Activated naive CD8-positive, alpha-beta T cell (primary cell): Measurements from ENCODE around the gene EXTL1.
A peak's percentile ranks its signal among the peaks of the same experiment; 100 is the strongest.

Experiments used
- H3K27ac Mint-ChIP-seq: one replicate; pipeline ENCODE4 v1.8.0; 2021; ENCODE audit warnings: mixed read lengths
- H3K27me3 Mint-ChIP-seq: one replicate; pipeline ENCODE4 v1.8.0; 2021; ENCODE audit warnings: mixed read lengths
- H3K36me3 Mint-ChIP-seq: one replicate; pipeline ENCODE4 v1.8.0; 2021; ENCODE audit warnings: mixed read lengths
- H3K4me1 Mint-ChIP-seq: one replicate; pipeline ENCODE4 v1.8.0; 2021; ENCODE audit warnings: low read depth, mixed read lengths
- H3K4me3 Mint-ChIP-seq: one replicate; pipeline ENCODE4 v1.8.0; 2021; ENCODE audit warnings: mild to moderate bottlenecking, mixed read lengths
- H3K9me3 Mint-ChIP-seq: one replicate; pipeline ENCODE4 v1.8.0; 2021; ENCODE audit warnings: low read depth, mixed read lengths

Gene EXTL1

GRCh38 chr1:26028490-26028980, 7.0 kb downstream of the EXTL1 start:
- no peaks in the 10 kb centered on the region for H3K36me3 Mint-ChIP-seq
- H3K4me1 Mint-ChIP-seq, result no peaks in the 10 kb centered on the region
- H3K27me3 Mint-ChIP-seq, result no peaks in the 10 kb centered on the region
- no peak overlapping the region for H3K4me3 Mint-ChIP-seq
- no peaks in the 10 kb centered on the region for H3K9me3 Mint-ChIP-seq
- H3K27ac Mint-ChIP-seq, result no peak overlapping the region

- Mint-ChIP-seq H3K9me3 (no peaks in the 10 kb centered on the region), H3K4me3 (no peak overlapping the region), H3K4me1 (no peaks in the 10 kb centered on the region), H3K36me3 (no peaks in the 10 kb centered on the region), H3K27ac (no peak overlapping the region), H3K27me3 (no peaks in the 10 kb centered on the region)
Observed at GRCh38 chr1:26029054-26029863, 7.7 kb downstream of the EXTL1 start.

GRCh38 chr1:26029864-26030481, 8.4 kb downstream of the EXTL1 start:
- H3K9me3 Mint-ChIP-seq, result no peaks in the 10 kb centered on the region
- no peaks in the 10 kb centered on the region for H3K36me3 Mint-ChIP-seq
- H3K27ac Mint-ChIP-seq, result no peak overlapping the region
- no peaks in the 10 kb centered on the region for H3K27me3 Mint-ChIP-seq
- peaks cover 2% of the 10 kb centered on the region for H3K4me1 Mint-ChIP-seq
- H3K4me3 Mint-ChIP-seq, result no peak overlapping the region

GRCh38 chr1:26031196-26031595, 9.6 kb downstream of the EXTL1 start:
- H3K27ac Mint-ChIP-seq, result no peak overlapping the region
- H3K9me3 Mint-ChIP-seq, result no peaks in the 10 kb centered on the region
- peaks cover 7% of the 10 kb centered on the region for H3K4me1 Mint-ChIP-seq
- no peak overlapping the region for H3K4me3 Mint-ChIP-seq
- H3K36me3 Mint-ChIP-seq, result no peaks in the 10 kb centered on the region
- no peaks in the 10 kb centered on the region for H3K27me3 Mint-ChIP-seq

- H3K4me1 Mint-ChIP-seq, result peaks cover 7% of the 10 kb centered on the region
- H3K4me3 Mint-ChIP-seq, result no peak overlapping the region
- H3K36me3 Mint-ChIP-seq, result no peaks in the 10 kb centered on the region
- H3K27ac Mint-ChIP-seq, result no peak overlapping the region
- no peaks in the 10 kb centered on the region for H3K27me3 Mint-ChIP-seq
- H3K9me3 Mint-ChIP-seq, result no peaks in the 10 kb centered on the region
Observed at GRCh38 chr1:26031611-26032220, 10.1 kb downstream of the EXTL1 start.

GRCh38 chr1:26032656-26033357, 11.2 kb downstream of the EXTL1 start:
- Mint-ChIP-seq H3K4me1 (peaks cover 7% of the 10 kb centered on the region), H3K9me3 (no peaks in the 10 kb centered on the region), H3K36me3 (no peaks in the 10 kb centered on the region), H3K27me3 (no peaks in the 10 kb centered on the region), H3K4me3 (no peak overlapping the region), H3K27ac (no peak overlapping the region)

GRCh38 chr1:26034504-26035202, 13.1 kb downstream of the EXTL1 start:
- Mint-ChIP-seq H3K4me3 (peak overlapping the region; percentile 95), H3K36me3 (no peaks in the 10 kb centered on the region), H3K4me1 (peaks cover 7% of the 10 kb centered on the region), H3K27ac (no peak overlapping the region), H3K27me3 (no peaks in the 10 kb centered on the region), H3K9me3 (no peaks in the 10 kb centered on the region)

GRCh38 chr1:26035203-26035958, 13.8 kb downstream of the EXTL1 start:
- H3K4me1 Mint-ChIP-seq, result peaks cover 7% of the 10 kb centered on the region
- no peaks in the 10 kb centered on the region for H3K9me3 Mint-ChIP-seq
- no peaks in the 10 kb centered on the region for H3K36me3 Mint-ChIP-seq
- peaks cover 1% of the 10 kb centered on the region for H3K27me3 Mint-ChIP-seq
- peak overlapping the region; percentile 79 for H3K27ac Mint-ChIP-seq
- H3K4me3 Mint-ChIP-seq, result peak overlapping the region; percentile 95

- Mint-ChIP-seq H3K9me3 (no peaks in the 10 kb centered on the region), H3K27me3 (peaks cover 1% of the 10 kb centered on the region), H3K4me3 (peak overlapping the region; percentile 95), H3K4me1 (peaks cover 7% of the 10 kb centered on the region), H3K36me3 (no peaks in the 10 kb centered on the region), H3K27ac (peak overlapping the region; percentile 79)
Observed at GRCh38 chr1:26035959-26036755, 14.6 kb downstream of the EXTL1 start.

GRCh38 chr1:26036756-26037281, 15.2 kb downstream of the EXTL1 start:
- Mint-ChIP-seq H3K9me3 (no peaks in the 10 kb centered on the region), H3K4me3 (no peak overlapping the region), H3K4me1 (peaks cover 7% of the 10 kb centered on the region), H3K27me3 (peaks cover 1% of the 10 kb centered on the region), H3K27ac (no peak overlapping the region), H3K36me3 (no peaks in the 10 kb centered on the region)

- Mint-ChIP-seq H3K27ac (no peak overlapping the region), H3K36me3 (no peaks in the 10 kb centered on the region), H3K27me3 (peaks cover 1% of the 10 kb centered on the region), H3K4me3 (no peak overlapping the region), H3K4me1 (peaks cover 7% of the 10 kb centered on the region), H3K9me3 (no peaks in the 10 kb centered on the region)
Observed at GRCh38 chr1:26037904-26038303, 16.3 kb downstream of the EXTL1 start.

GRCh38 chr1:26038477-26038876, 16.9 kb downstream of the EXTL1 start:
- Mint-ChIP-seq H3K4me3 (no peak overlapping the region), H3K27ac (no peak overlapping the region), H3K9me3 (no peaks in the 10 kb centered on the region), H3K36me3 (no peaks in the 10 kb centered on the region), H3K4me1 (peaks cover 7% of the 10 kb centered on the region), H3K27me3 (peaks cover 1% of the 10 kb centered on the region)

- Mint-ChIP-seq H3K27ac (no peak overlapping the region), H3K27me3 (peaks cover 3% of the 10 kb centered on the region), H3K4me3 (no peak overlapping the region), H3K4me1 (peaks cover 7% of the 10 kb centered on the region), H3K36me3 (no peaks in the 10 kb centered on the region), H3K9me3 (no peaks in the 10 kb centered on the region)
Observed at GRCh38 chr1:26038904-26039303, 17.3 kb downstream of the EXTL1 start.
